ENCODE measurements around the gene RBM4. TPM values are rescaled to one million over a fixed set of nuclear protein-coding genes. Genes with fewer than 3 reads are reported as not detected.

Gene RBM4
- polyA plus RNA-seq, 3 donors: 112 to 153 (median 153) TPM

DNA sequence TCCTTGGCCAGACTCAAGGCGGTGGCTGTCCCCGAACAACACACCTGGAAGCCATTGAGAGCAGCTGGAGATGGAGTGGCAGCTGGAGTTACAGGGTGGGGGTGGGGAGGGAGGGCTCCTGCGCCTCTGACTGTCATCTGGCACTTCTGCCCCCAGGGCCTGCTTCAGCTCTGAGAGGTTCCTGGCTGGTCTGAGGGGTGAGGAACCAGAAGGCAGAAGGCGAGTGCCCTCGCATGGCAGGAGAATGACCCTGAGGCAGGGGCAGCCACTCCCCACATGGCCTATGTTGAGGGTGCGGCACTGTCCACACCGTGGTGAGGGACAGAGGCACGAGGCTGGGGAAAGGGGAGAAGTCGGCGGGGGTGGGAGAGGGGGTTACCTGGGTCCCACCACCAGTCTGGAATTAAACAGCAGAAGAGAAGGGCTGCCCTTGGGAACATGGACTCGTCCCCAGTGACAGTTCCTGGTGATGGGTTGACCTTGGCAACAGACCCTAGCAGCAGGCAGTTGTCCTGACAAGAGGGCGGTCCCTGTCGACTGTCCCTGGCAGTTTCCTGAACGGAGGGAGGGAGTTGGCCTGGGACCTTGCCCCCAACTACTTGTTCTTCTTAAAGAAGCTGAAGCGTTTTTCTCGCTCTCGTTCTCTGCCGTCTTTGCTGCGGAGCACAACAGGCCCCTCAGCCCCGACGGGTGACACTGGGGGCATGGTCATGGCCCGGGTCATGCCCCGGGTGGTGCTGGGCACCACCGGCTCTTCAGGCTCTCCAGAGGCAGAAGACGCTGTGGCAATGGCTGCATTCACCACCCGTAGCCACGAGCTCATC is 47.0 kb downstream of the RBM4 start:
- Histone ChIP-seq H3K4me2 (replicated peaks; ENCODE audit: extremely low read depth, low read length, poor library complexity, severe bottlenecking) (no peak overlapping the region), H3K36me3 (replicated peaks in 1 of 2; ENCODE audit: control insufficient read depth in 1 of 2, insufficient read depth in 2 of 2, low read length in 2 of 2) (no peaks in the 10 kb centered on the region), H3K79me2 (ENCODE audit: insufficient read depth, low read length) (no peaks in the 10 kb centered on the region), H3K4me1 (ENCODE audit: control insufficient read depth in 1 of 2, insufficient read depth in 2 of 2, low read length in 2 of 2) (no peaks in the 10 kb centered on the region), H3K4me3 (replicated peaks in 1 of 3; ENCODE audit: low read depth in 2 of 3, low read length in 3 of 3) (no peak overlapping the region), H3K9ac (ENCODE audit: insufficient read depth, low read length, poor library complexity, severe bottlenecking) (no peak overlapping the region), H3K27ac (ENCODE audit: low read depth in 1 of 2, low read length in 2 of 2) (no peak overlapping the region), H2AFZ (ENCODE audit: insufficient read depth, low read depth, low read length, poor library complexity, severe bottlenecking) (no peak overlapping the region), H3K27me3 (ENCODE audit: control insufficient read depth in 2 of 2, insufficient read depth in 2 of 2, low read length in 2 of 2) (no peaks in the 10 kb centered on the region), H4K20me1 (ENCODE audit: insufficient read depth, low read length) (no peaks in the 10 kb centered on the region), H3K9me3 (replicated peaks in 1 of 2; ENCODE audit: control insufficient read depth in 1 of 2, insufficient read depth in 1 of 2, low read length in 2 of 2) (no peaks in the 10 kb centered on the region)
- Mint-ChIP-seq H3K4me3 (no peak overlapping the region), H3K36me3 (no peaks in the 10 kb centered on the region), H3K27me3 (ENCODE audit: low read depth in 3 of 3) (peaks cover 0 to 1% (median 0%) of the 10 kb centered on the region in 3 donors), H3K27ac (no peak overlapping the region), H3K4me1 (no peaks in the 10 kb centered on the region), H3K9me3 (no peaks in the 10 kb centered on the region)
- DNase-seq: no peak
- intact Hi-C loops (cut with micrococcal nuclease): loop anchor here in 1 of 2 donors (5.0 kb wide), 1 partner anchor 283 kb away; no protein-coding TSS in a partner anchor
- WGBS (ENCODE audit: insufficient coverage): 93% methylated on average over 24 of the region's 27 CpGs
- TF ChIP-seq, protein P1, sequence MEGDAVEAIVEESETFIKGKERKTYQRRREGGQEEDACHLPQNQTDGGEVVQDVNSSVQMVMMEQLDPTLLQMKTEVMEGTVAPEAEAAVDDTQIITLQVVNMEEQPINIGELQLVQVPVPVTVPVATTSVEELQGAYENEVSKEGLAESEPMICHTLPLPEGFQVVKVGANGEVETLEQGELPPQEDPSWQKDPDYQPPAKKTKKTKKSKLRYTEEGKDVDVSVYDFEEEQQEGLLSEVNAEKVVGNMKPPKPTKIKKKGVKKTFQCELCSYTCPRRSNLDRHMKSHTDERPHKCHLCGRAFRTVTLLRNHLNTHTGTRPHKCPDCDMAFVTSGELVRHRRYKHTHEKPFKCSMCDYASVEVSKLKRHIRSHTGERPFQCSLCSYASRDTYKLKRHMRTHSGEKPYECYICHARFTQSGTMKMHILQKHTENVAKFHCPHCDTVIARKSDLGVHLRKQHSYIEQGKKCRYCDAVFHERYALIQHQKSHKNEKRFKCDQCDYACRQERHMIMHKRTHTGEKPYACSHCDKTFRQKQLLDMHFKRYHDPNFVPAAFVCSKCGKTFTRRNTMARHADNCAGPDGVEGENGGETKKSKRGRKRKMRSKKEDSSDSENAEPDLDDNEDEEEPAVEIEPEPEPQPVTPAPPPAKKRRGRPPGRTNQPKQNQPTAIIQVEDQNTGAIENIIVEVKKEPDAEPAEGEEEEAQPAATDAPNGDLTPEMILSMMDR (IDR thresholded peaks at IDR 0.05): no peak

- Histone ChIP-seq H3K27ac (ENCODE audit: low read depth in 1 of 2, low read length in 2 of 2) (no peak overlapping the region), H2AFZ (ENCODE audit: insufficient read depth, low read depth, low read length, poor library complexity, severe bottlenecking) (no peak overlapping the region), H3K27me3 (ENCODE audit: control insufficient read depth in 2 of 2, insufficient read depth in 2 of 2, low read length in 2 of 2) (no peaks in the 10 kb centered on the region), H3K9me3 (replicated peaks in 1 of 2; ENCODE audit: control insufficient read depth in 1 of 2, insufficient read depth in 1 of 2, low read length in 2 of 2) (no peaks in the 10 kb centered on the region), H4K20me1 (ENCODE audit: insufficient read depth, low read length) (no peaks in the 10 kb centered on the region), H3K36me3 (replicated peaks in 1 of 2; ENCODE audit: control insufficient read depth in 1 of 2, insufficient read depth in 2 of 2, low read length in 2 of 2) (no peaks in the 10 kb centered on the region), H3K79me2 (ENCODE audit: insufficient read depth, low read length) (no peaks in the 10 kb centered on the region), H3K4me3 (replicated peaks in 1 of 3; ENCODE audit: low read depth in 2 of 3, low read length in 3 of 3) (no peak overlapping the region), H3K9ac (ENCODE audit: insufficient read depth, low read length, poor library complexity, severe bottlenecking) (no peak overlapping the region), H3K4me2 (replicated peaks; ENCODE audit: extremely low read depth, low read length, poor library complexity, severe bottlenecking) (no peak overlapping the region), H3K4me1 (ENCODE audit: control insufficient read depth in 1 of 2, insufficient read depth in 2 of 2, low read length in 2 of 2) (no peaks in the 10 kb centered on the region)
- Mint-ChIP-seq H3K4me3 (no peak overlapping the region), H3K36me3 (no peaks in the 10 kb centered on the region), H3K27ac (no peak overlapping the region), H3K4me1 (no peaks in the 10 kb centered on the region), H3K9me3 (no peaks in the 10 kb centered on the region), H3K27me3 (ENCODE audit: low read depth in 3 of 3) (peaks cover 0 to 2% (median 0%) of the 10 kb centered on the region in 3 donors)
- WGBS (ENCODE audit: insufficient coverage): 93% methylated on average over 13 of the region's 15 CpGs
- DNase-seq: no peak
- TF ChIP-seq, protein P1 (IDR thresholded peaks at IDR 0.05): no peak
- intact Hi-C loops (cut with micrococcal nuclease): loop anchor here in 1 of 2 donors (5.0 kb wide), 1 partner anchor 284 kb away; no protein-coding TSS in a partner anchor
These were observed 47.7 kb downstream of the RBM4 start for GRCh38 chr11:66686100-66686785.

Measured in CD14-positive monocyte (primary cell).